LNCAP (cell line): ENCODE measurements around the gene GULP1.

Experiments
- CTCF ChIP-seq: fragments of 450-650 bp; IDR thresholded peaks from 2 replicates; pipeline ENCODE4 v1.5.1; 2017; ENCODE audit warnings: mild to moderate bottlenecking

GULP1 gene

GRCh38 chr2:188345020-188345419, 53.3 kb downstream of the GULP1 start:
- no peak for TF ChIP-seq CTCF

- no peak for TF ChIP-seq CTCF
Measured at GRCh38 chr2:188345426-188345825, 53.8 kb downstream of the GULP1 start.

- no peak for TF ChIP-seq CTCF
Measured at GRCh38 chr2:188345831-188346458, 54.3 kb downstream of the GULP1 start.

- TF ChIP-seq CTCF, result no peak
Measured at GRCh38 chr2:188349019-188349418, 57.3 kb downstream of the GULP1 start.

GRCh38 chr2:188353282-188353681, 61.6 kb downstream of the GULP1 start:
- TF ChIP-seq CTCF, result no peak

GRCh38 chr2:188360485-188361263, 69.0 kb downstream of the GULP1 start:
- TF ChIP-seq CTCF, result no peak

GRCh38 chr2:188364033-188364630, 72.5 kb downstream of the GULP1 start:
- TF ChIP-seq CTCF, result no peak
